ENCODE data around the gene CDH2.

DNA sequence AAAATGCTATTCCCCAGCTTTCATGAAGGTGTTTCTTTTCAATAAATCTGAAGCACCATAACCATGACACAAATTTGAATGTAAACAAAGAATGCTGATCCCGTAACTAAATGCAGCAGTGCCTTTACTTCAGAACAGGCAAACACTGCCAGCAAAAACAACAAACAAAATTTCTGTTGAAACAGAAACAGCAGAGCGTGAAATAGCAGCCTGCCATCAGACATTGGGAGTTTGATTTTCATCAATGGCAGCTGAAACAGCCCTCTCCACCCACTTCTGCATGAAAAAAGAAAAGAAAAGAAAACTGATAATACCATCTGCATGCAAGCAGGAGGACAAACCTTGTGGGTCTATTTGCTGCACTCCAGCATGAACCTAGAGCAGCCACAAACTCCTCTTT lies 128.3 kb downstream of the CDH2 start:
- TF ChIP-seq, protein P1, sequence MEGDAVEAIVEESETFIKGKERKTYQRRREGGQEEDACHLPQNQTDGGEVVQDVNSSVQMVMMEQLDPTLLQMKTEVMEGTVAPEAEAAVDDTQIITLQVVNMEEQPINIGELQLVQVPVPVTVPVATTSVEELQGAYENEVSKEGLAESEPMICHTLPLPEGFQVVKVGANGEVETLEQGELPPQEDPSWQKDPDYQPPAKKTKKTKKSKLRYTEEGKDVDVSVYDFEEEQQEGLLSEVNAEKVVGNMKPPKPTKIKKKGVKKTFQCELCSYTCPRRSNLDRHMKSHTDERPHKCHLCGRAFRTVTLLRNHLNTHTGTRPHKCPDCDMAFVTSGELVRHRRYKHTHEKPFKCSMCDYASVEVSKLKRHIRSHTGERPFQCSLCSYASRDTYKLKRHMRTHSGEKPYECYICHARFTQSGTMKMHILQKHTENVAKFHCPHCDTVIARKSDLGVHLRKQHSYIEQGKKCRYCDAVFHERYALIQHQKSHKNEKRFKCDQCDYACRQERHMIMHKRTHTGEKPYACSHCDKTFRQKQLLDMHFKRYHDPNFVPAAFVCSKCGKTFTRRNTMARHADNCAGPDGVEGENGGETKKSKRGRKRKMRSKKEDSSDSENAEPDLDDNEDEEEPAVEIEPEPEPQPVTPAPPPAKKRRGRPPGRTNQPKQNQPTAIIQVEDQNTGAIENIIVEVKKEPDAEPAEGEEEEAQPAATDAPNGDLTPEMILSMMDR (conservative IDR thresholded peaks at IDR 0.05) = no peak
- no peak for TF ChIP-seq EZH2 (IDR thresholded peaks at IDR 0.05; ENCODE audit: low read depth)
